A549 (cell line): ENCODE results near the gene MERTK.

Experiments used
- BHLHE40 ChIP-seq: IDR thresholded peaks from 2 replicates; pipeline ENCODE4 v1.6.1; 2012; ENCODE audit warnings: low read depth, low read length, inconsistent platforms
- CHD2 ChIP-seq: fragments of 150-350 bp; IDR thresholded peaks from 2 replicates; pipeline ENCODE4 v1.6.1; 2014; ENCODE audit warnings: low read length; ENCODE audit not compliant: partially characterized antibody
- CTCF ChIP-seq: fragments of >200 bp; sonication (Bioruptor Twin); formaldehyde crosslinking; IDR thresholded peaks from 3 replicates; pipeline ENCODE4 v1.5.1; 2016
- EP300 ChIP-seq, 2 experiments: fragments of >200 bp; sonication (Bioruptor Twin); formaldehyde crosslinking; IDR thresholded peaks; 2 replicates in 1 of 2; 3 replicates in 1 of 2; pipeline ENCODE4 v1.6.1; 2016 to 2017
- FOSL2 ChIP-seq, 2 experiments: fragments of 450-650 bp in 1 of 2; fragments of >200 bp in 1 of 2; sonication (Bioruptor Twin) in 1 of 2; formaldehyde crosslinking; IDR thresholded peaks; 2 replicates each; pipeline versions ENCODE4 v1.5.0 to v1.6.1; 2016 to 2020; ENCODE audit warnings: mild to moderate bottlenecking in 1 of 2, moderate library complexity in 1 of 2
- HMGXB4 ChIP-seq: fragments of 250-450 bp; sonication (Bioruptor Pico); IDR thresholded peaks from 2 replicates; pipeline ENCODE4 v1.5.0; 2021; ENCODE audit warnings: mild to moderate bottlenecking, moderate library complexity, borderline replicate concordance
- JUN ChIP-seq, 2 experiments: fragments of >200 bp; sonication (Bioruptor Twin); formaldehyde crosslinking; IDR thresholded peaks; 2 replicates in 1 of 2; 3 replicates in 1 of 2; pipeline ENCODE4 v1.6.1; 2016 to 2017
- KDM5A ChIP-seq: fragments of 200-600 bp; sonication (generic); IDR thresholded peaks from 2 replicates; pipeline ENCODE4 v1.6.1; 2016; ENCODE audit warnings: antibody characterized with exemption, mild to moderate bottlenecking
- PBX3 ChIP-seq: IDR thresholded peaks from 2 replicates; pipeline ENCODE4 v1.6.1; 2012
- PHF8 ChIP-seq: fragments of 200-600 bp; sonication (generic); IDR thresholded peaks from 2 replicates; pipeline ENCODE4 v1.6.1; 2016; ENCODE audit warnings: low read depth, mild to moderate bottlenecking, antibody characterized with exemption, moderate library complexity, borderline replicate concordance
- POLR2A ChIP-seq: IDR thresholded peaks from 2 replicates; pipeline ENCODE4 v1.6.1; 2012; ENCODE audit warnings: mild to moderate bottlenecking, low read length
- REST ChIP-seq: fragments of 200-600 bp; sonication (generic); IDR thresholded peaks from 2 replicates; pipeline ENCODE4 v1.6.1; 2016; ENCODE audit warnings: antibody characterized with exemption, mild to moderate bottlenecking, moderate library complexity
- RNF2 ChIP-seq: fragments of 200-600 bp; sonication (generic); IDR thresholded peaks from 2 replicates; pipeline ENCODE4 v1.6.1; 2016; ENCODE audit warnings: low read depth, mild to moderate bottlenecking, antibody characterized with exemption, moderate library complexity, borderline replicate concordance
- SREBF2 ChIP-seq: fragments of 450-650 bp; IDR thresholded peaks from 2 replicates; pipeline ENCODE4 v1.6.1; 2014; ENCODE audit warnings: mild to moderate bottlenecking, moderate library complexity

- TF ChIP-seq SREBF2 (no peak), FOSL2 (IDR thresholded peaks at IDR 0.05) (no peak), FOSL2 (CRISPR knock-in tag; IDR thresholded peaks at IDR 0.05) (no peak), PHF8 (no peak), CTCF (no peak), RNF2 (no peak), CHD2 (no peak), JUN (IDR thresholded peaks at IDR 0.05) (no peak), BHLHE40 (no peak), REST (no peak), POLR2A (no peak), PBX3 (no peak), KDM5A (no peak), EP300 (IDR thresholded peaks at IDR 0.05) (no peak), HMGXB4 (CRISPR knock-in tag) (no peak)
Measured at GRCh38 chr2:111994042-111994441, 95.6 kb downstream of the MERTK start.
